Left forelimb (tissue), 1 donor: ENCODE results near the gene NFU1.
"Not testable (repeated sequence)": the region's sequence is repeated elsewhere in the genome, so short reads cannot be mapped to it uniquely, and the experiment has no call there.

Experiments used
- DNase-seq: peaks from one replicate; pipeline ENCODE4 v3.0.0-alpha.2; 2018; ENCODE audit warnings: low spot score

NFU1 gene

GRCh38 chr2:69450735-69451416 lies 13.6 kb upstream of the NFU1 start:
- DNase-seq, result no peak

- DNase-seq, result no peak
These were observed 12.7 kb upstream of the NFU1 start for GRCh38 chr2:69449906-69450305.

- not testable (repeated sequence) for DNase-seq
These were observed 6.4 kb upstream of the NFU1 start for GRCh38 chr2:69443673-69444072.

GRCh38 chr2:69439499-69439898 lies 2.3 kb upstream of the NFU1 start:
- not testable (repeated sequence) for DNase-seq

- DNase-seq, result no peak
These were observed 1.3 kb upstream of the NFU1 start for GRCh38 chr2:69438580-69438979.

GRCh38 chr2:69437751-69438154 lies 518 bp upstream of the NFU1 start:
- DNase-seq, result no peak

GRCh38 chr2:69436596-69436937 lies 668 bp downstream of the NFU1 start:
- DNase-seq, result no peak

GRCh38 chr2:69434753-69435152 lies 2.5 kb downstream of the NFU1 start:
- DNase-seq, result no peak

- DNase-seq, result no peak
These were observed 7.6 kb downstream of the NFU1 start for GRCh38 chr2:69429491-69430183.

GRCh38 chr2:69428981-69429380 lies 8.3 kb downstream of the NFU1 start:
- DNase-seq, result no peak

- no peak for DNase-seq
These were observed 12.8 kb downstream of the NFU1 start for GRCh38 chr2:69424419-69424818.

GRCh38 chr2:69422198-69422597 lies 15.0 kb downstream of the NFU1 start:
- DNase-seq, result no peak

- DNase-seq, result not testable (repeated sequence)
These were observed 18.1 kb downstream of the NFU1 start for GRCh38 chr2:69419111-69419510.

GRCh38 chr2:69416147-69416546 lies 21.1 kb downstream of the NFU1 start:
- no peak for DNase-seq

GRCh38 chr2:69411120-69411519 lies 26.1 kb downstream of the NFU1 start:
- DNase-seq, result no peak

GRCh38 chr2:69405306-69405705 lies 31.9 kb downstream of the NFU1 start:
- DNase-seq, result no peak

- DNase-seq, result no peak
These were observed 37.1 kb downstream of the NFU1 start for GRCh38 chr2:69400121-69400520.

- DNase-seq, result no peak
These were observed 40.0 kb downstream of the NFU1 start for GRCh38 chr2:69397234-69397633.

- no peak for DNase-seq
These were observed 41.4 kb downstream of the NFU1 start for GRCh38 chr2:69395866-69396265.

- DNase-seq, result no peak
These were observed 43.3 kb downstream of the NFU1 start for GRCh38 chr2:69393963-69394362.

- DNase-seq, result no peak
These were observed 46.8 kb downstream of the NFU1 start for GRCh38 chr2:69390471-69390870.

- no peak for DNase-seq
These were observed 47.2 kb downstream of the NFU1 start for GRCh38 chr2:69390001-69390400.

GRCh38 chr2:69389271-69389670 lies 48.0 kb downstream of the NFU1 start:
- no peak for DNase-seq
